Hepatocyte (in vitro differentiated cells): ENCODE measurements around the gene MICOS13. TPM values are rescaled to one million over a fixed set of nuclear protein-coding genes. Genes with fewer than 3 reads are reported as not detected.

Source experiments
- DNase-seq: peaks from one replicate; pipeline ENCODE4 v3.0.0-alpha.2; 2016; ENCODE audit warnings: low spot score
- H2AFZ ChIP-seq: fragments of 200-600 bp; sonication (generic); 2 replicates; pipeline ENCODE4 v1.6.0; 2016; ENCODE audit warnings: antibody characterized with exemption, mild to moderate bottlenecking
- H3K27ac ChIP-seq: fragments of 200-600 bp; sonication (generic); 2 replicates; pipeline ENCODE4 v1.5.1; 2016; ENCODE audit warnings: mild to moderate bottlenecking
- H3K27me3 ChIP-seq: fragments of 200-600 bp; sonication (generic); 2 replicates; pipeline ENCODE4 v1.6.1; 2016
- H3K36me3 ChIP-seq: fragments of 200-600 bp; sonication (generic); replicated peaks from 2 replicates; pipeline ENCODE4 v1.5.1; 2016; ENCODE audit warnings: low read depth; ENCODE audit not compliant: insufficient read depth
- H3K4me1 ChIP-seq: fragments of 200-600 bp; sonication (generic); 2 replicates; pipeline ENCODE4 v1.5.1; 2016; ENCODE audit warnings: mild to moderate bottlenecking, moderate library complexity; ENCODE audit not compliant: insufficient read depth
- H3K4me2 ChIP-seq: fragments of 200-600 bp; sonication (generic); 2 replicates; pipeline ENCODE4 v1.6.0; 2016
- H3K4me3 ChIP-seq: fragments of 200-600 bp; sonication (generic); 2 replicates; pipeline ENCODE4 v1.5.1; 2016; ENCODE audit warnings: mild to moderate bottlenecking
- H3K79me2 ChIP-seq: fragments of 200-600 bp; sonication (generic); 2 replicates; pipeline ENCODE4 v1.6.0; 2017; ENCODE audit warnings: mild to moderate bottlenecking
- H3K9me2 ChIP-seq: fragments of 200-600 bp; sonication (generic); replicated peaks from 2 replicates; pipeline ENCODE4 v1.6.0; 2017; ENCODE audit warnings: mild to moderate bottlenecking; ENCODE audit not compliant: insufficient read depth
- H3K9me3 ChIP-seq: fragments of 200-600 bp; sonication (generic); 2 replicates; pipeline ENCODE4 v1.5.1; 2016; ENCODE audit warnings: low read depth, mild to moderate bottlenecking
- H4K20me1 ChIP-seq: fragments of 200-600 bp; sonication (generic); 2 replicates; pipeline ENCODE4 v1.6.0; 2016; ENCODE audit warnings: mild to moderate bottlenecking; ENCODE audit not compliant: insufficient read depth, poor library complexity, severe bottlenecking
- CTCF ChIP-seq: fragments of 200-600 bp; sonication (generic); IDR thresholded peaks from 2 replicates; pipeline ENCODE4 v1.5.1; 2016; ENCODE audit warnings: antibody characterized with exemption, mild to moderate bottlenecking; ENCODE audit not compliant: poor library complexity
- EZH2 ChIP-seq: fragments of 200-600 bp; sonication (generic); IDR thresholded peaks from 2 replicates; pipeline ENCODE4 v1.6.1; 2016; ENCODE audit warnings: antibody characterized with exemption, mild to moderate bottlenecking, borderline replicate concordance
- EZH2phosphoT487 ChIP-seq: fragments of 200-600 bp; sonication (generic); IDR thresholded peaks from one replicate; pipeline ENCODE4 v1.6.1; 2018; ENCODE audit warnings: antibody characterized with exemption, mild to moderate bottlenecking, low read depth, moderate library complexity; ENCODE audit not compliant: unreplicated experiment, severe bottlenecking
- WGBS: methylation state at CpG from one replicate; pipeline ENCODE4 v1.1.6; 2016; ENCODE audit warnings: low lambda C conversion rate; ENCODE audit errors: missing lambda C conversion rate; 5-methylcytosine and 5-hydroxymethylcytosine counted together
- polyA plus RNA-seq: library from polyadenylated mRNA; unstranded; fragments of >200 nt; fragmentation: Nextera tagmentation; extraction: Ambion mirVana; gene quantifications from 2 replicates; pipeline ENCODE4 v1.2.1, GENCODE V29; 2016
- total RNA-seq: library from RNA; depleted of rRNA; stranded (reverse); fragments of >200 nt; gene quantifications from 2 replicates; pipeline ENCODE4 v1.2.3, GENCODE V29; 2014

MICOS13 gene
- total RNA-seq (32.3 and 38.2 TPM in 2 replicates), polyA plus RNA-seq (120 and 157 TPM in 2 replicates)

- Histone ChIP-seq H2AFZ (peak within 1 kb of the TSS; percentile 58), H3K4me2 (peak within 1 kb of the TSS; percentile 91), H3K27me3 (no peaks in the 10 kb centered on the region), H3K36me3 (no peaks in the 10 kb centered on the region), H4K20me1 (no peaks in the 10 kb centered on the region), H3K79me2 (peaks cover 13% of the 10 kb centered on the region), H3K27ac (peak within 1 kb of the TSS; percentile 77), H3K9me3 (no peaks in the 10 kb centered on the region), H3K4me3 (peak within 1 kb of the TSS; percentile 63), H3K4me1 (no peaks in the 10 kb centered on the region), H3K9me2 (no peaks in the 10 kb centered on the region)
- WGBS, result 3% methylated on average over 71 of the region's 94 CpGs
- peak; percentile 99 for DNase-seq
- TF ChIP-seq EZH2 (no peak), CTCF (no peak), EZH2phosphoT487 (no peak)
Measured at GRCh38 chr19:5680437-5681368, at the start of gene MICOS13, which contains the start of gene HSD11B1L. MICOS13 (minus strand) TSS chr19:5680516; CDS start chr19:5680486, 30 bp downstream. HSD11B1L (plus strand) TSS chr19:5681027; CDS start chr19:5684833, 3,806 bp downstream.

GRCh38 chr19:5727453-5728050 lies 47.2 kb upstream of the MICOS13 start:
- H4K20me1 ChIP-seq, result no peaks in the 10 kb centered on the region
- no peaks in the 10 kb centered on the region for H3K4me1 ChIP-seq
- 89% methylated on average over 4 of the region's 4 CpGs for WGBS
- no peak overlapping the region for H3K4me3 ChIP-seq
- H2AFZ ChIP-seq, result no peak overlapping the region
- no peaks in the 10 kb centered on the region for H3K9me2 ChIP-seq
- no peaks in the 10 kb centered on the region for H3K79me2 ChIP-seq
- no peak for TF ChIP-seq EZH2phosphoT487
- no peak for TF ChIP-seq EZH2
- no peak for TF ChIP-seq CTCF
- no peak overlapping the region for H3K4me2 ChIP-seq
- H3K9me3 ChIP-seq, result no peaks in the 10 kb centered on the region
- no peaks in the 10 kb centered on the region for H3K27me3 ChIP-seq
- H3K36me3 ChIP-seq, result no peaks in the 10 kb centered on the region
- H3K27ac ChIP-seq, result no peak overlapping the region
- DNase-seq, result no peak

GRCh38 chr19:5719961-5720790 lies 39.9 kb upstream of the MICOS13 start, which contains the start of the genes CATSPERD and LONP1:
CATSPERD (plus strand) TSS chr19:5720637; CDS start chr19:5720738, 101 bp downstream.
LONP1 (minus strand) TSS chr19:5720146; CDS start chr19:5720132, 14 bp downstream.
- Histone ChIP-seq H3K4me1 (peaks cover 13% of the 10 kb centered on the region), H3K27me3 (no peaks in the 10 kb centered on the region), H3K27ac (peak within 1 kb of the TSS; percentile 95), H3K79me2 (peaks cover 43% of the 10 kb centered on the region), H3K36me3 (no peaks in the 10 kb centered on the region), H3K9me3 (no peaks in the 10 kb centered on the region), H4K20me1 (no peaks in the 10 kb centered on the region), H2AFZ (peak within 1 kb of the TSS; percentile 95), H3K4me2 (peak within 1 kb of the TSS; percentile 88), H3K9me2 (no peaks in the 10 kb centered on the region), H3K4me3 (peak within 1 kb of the TSS; percentile 85)
- peak; percentile 100 for DNase-seq
- no peak for TF ChIP-seq EZH2
- TF ChIP-seq CTCF, result peak; percentile 92
- WGBS, result under 1% methylated on average over 84 of the region's 90 CpGs
